Right lobe of liver (tissue), 4 donors: ENCODE data around the gene SAMHD1.

Experiments
- CTCF ChIP-seq, 4 donors: fragments of 200-600 bp in 3 of 4; fragments of 450-650 bp in 1 of 4; IDR thresholded peaks; one replicate each; pipeline versions ENCODE4 v1.5.1 to v1.8.0; 2016 to 2022; ENCODE audit warnings: antibody characterized with exemption in 4 of 4, mild to moderate bottlenecking in 2 of 4
- POLR2A ChIP-seq: fragments of 450-650 bp; IDR thresholded peaks from one replicate; pipeline ENCODE4 v1.6.1; 2017; ENCODE audit warnings: antibody characterized with exemption, mild to moderate bottlenecking
- donor health status: DM: no; HTN: no; CAD: no.
- donor health status: DM: no; HTN: no; CAD: no.
- donor health status: DM: no; HTN: yes; CAD: no.

GRCh38 chr20:36951979-36952738, 651 bp upstream of the SAMHD1 start:
- TF ChIP-seq CTCF (IDR thresholded peaks at IDR 0.05), result no peak
- TF ChIP-seq POLR2A, result no peak
